ENCODE results near the gene FUT8. TPM values are rescaled to one million over a fixed set of nuclear protein-coding genes. Genes with fewer than 3 reads are reported as not detected.
"Not testable (repeated sequence)": the region's sequence is repeated elsewhere in the genome, so short reads cannot be mapped to it uniquely, and the experiment has no call there.

FUT8 gene
- total and polyA plus RNA-seq, 7 donors: 3.2 to 8.6 (median 5.5) TPM

DNA sequence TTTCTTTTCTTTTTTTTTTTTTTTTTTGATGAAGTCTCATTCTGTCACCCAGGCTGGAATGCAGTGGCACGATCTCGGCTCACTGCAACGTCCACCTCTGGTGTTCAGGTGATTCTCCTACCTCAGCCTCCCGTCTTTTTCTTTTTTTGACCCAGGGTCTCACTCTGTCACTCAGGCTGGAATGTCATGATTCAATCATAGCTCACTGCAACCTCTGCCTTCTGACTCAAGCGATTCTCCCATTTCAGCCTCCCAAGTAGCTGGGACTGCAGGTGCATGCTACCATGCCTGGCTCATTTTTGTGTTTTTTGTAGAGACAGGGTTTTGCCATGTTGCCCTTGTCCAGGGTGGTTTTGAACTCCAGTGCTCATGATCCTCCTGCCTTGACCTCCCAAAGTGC is 12.0 kb downstream of the FUT8 start:
- intact Hi-C loops (cut with DNase I): no loop called here
- no peak for TF ChIP-seq CTCF (IDR thresholded peaks at IDR 0.05)
- Histone ChIP-seq H3K27me3 (ENCODE audit: insufficient read depth in 3 of 3, low read length in 2 of 3) (no peaks in the 10 kb centered on the region), H3K4me1 (no peaks in the 10 kb centered on the region), H3K36me3 (ENCODE audit: insufficient read depth in 1 of 2, low read depth in 1 of 2) (no peaks in the 10 kb centered on the region), H3K9me3 (no peaks in the 10 kb centered on the region), H3K4me3 (no peak overlapping the region), H3K27ac (no peak overlapping the region)
- DNase-seq (no peak), ATAC-seq (no peak)
- WGBS, 3 donors: 92 to 98% (median 95%) methylated on average over 5 of the region's 5 CpGs

- no peak for ATAC-seq
These were observed 13.4 kb downstream of the FUT8 start for GRCh38 chr14:65425885-65426284.

GRCh38 chr14:65426902-65427301 is 14.4 kb downstream of the FUT8 start:
- H3K36me3 ChIP-seq (ENCODE audit: insufficient read depth in 1 of 2, low read depth in 1 of 2); H3K27ac ChIP-seq; ATAC-seq; H3K4me1 ChIP-seq; DNase-seq; H3K9me3 ChIP-seq; intact Hi-C loops (cut with DNase I); H3K4me3 ChIP-seq; H3K27me3 ChIP-seq (ENCODE audit: insufficient read depth in 3 of 3, low read length in 2 of 3): not testable (repeated sequence)
- 95 to 97% (median 96%) methylated on average over 12 of the region's 12 CpGs for WGBS, 3 donors

More at GRCh38 chr14:65425885-65426284, 13.4 kb downstream of the FUT8 start:
- no peaks in the 10 kb centered on the region for H3K36me3 ChIP-seq (ENCODE audit: insufficient read depth in 1 of 2, low read depth in 1 of 2)
- DNase-seq: no peak
- intact Hi-C loops (cut with DNase I): no loop called here
- 94 to 98% (median 96%) methylated on average over 6 of the region's 6 CpGs for WGBS, 3 donors
- no peak overlapping the region for H3K27ac ChIP-seq
- H3K4me1 ChIP-seq: no peaks in the 10 kb centered on the region
- H3K27me3 ChIP-seq (ENCODE audit: insufficient read depth in 3 of 3, low read length in 2 of 3): no peaks in the 10 kb centered on the region
- no peak for TF ChIP-seq CTCF (IDR thresholded peaks at IDR 0.05)
- H3K9me3 ChIP-seq: no peaks in the 10 kb centered on the region
- no peak overlapping the region for H3K4me3 ChIP-seq

DNA sequence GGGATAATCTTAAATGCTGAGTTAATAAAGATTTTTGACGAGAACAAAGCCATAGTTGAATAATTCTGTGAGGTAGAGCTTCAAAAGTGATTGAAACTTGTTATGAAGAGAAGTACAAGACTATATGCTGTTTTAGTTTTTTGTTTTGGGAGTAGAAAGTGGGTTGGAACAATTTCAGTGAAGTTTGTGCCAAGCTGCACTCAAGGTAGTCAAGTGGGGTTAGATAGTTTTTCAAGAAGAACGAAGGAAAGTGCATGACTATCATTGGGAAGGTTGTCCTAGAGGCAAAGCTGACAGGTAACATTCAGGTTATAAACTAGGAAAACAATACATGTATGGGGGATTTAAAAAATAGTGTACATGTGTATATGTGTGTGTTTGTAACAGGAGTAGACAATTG is 16.2 kb downstream of the FUT8 start:
- Histone ChIP-seq H3K9me3 (no peaks in the 10 kb centered on the region), H3K27me3 (ENCODE audit: insufficient read depth in 3 of 3, low read length in 2 of 3) (no peaks in the 10 kb centered on the region), H3K27ac (no peak overlapping the region), H3K36me3 (ENCODE audit: insufficient read depth in 1 of 2, low read depth in 1 of 2) (no peaks in the 10 kb centered on the region), H3K4me3 (no peak overlapping the region), H3K4me1 (no peaks in the 10 kb centered on the region)
- TF ChIP-seq CTCF (IDR thresholded peaks at IDR 0.05): no peak
- intact Hi-C loops (cut with DNase I): no loop called here
- ATAC-seq (no peak), DNase-seq (no peak)
- WGBS, 3 donors: 95 to 98% (median 97%) methylated on average over 2 of the region's 2 CpGs

DNA sequence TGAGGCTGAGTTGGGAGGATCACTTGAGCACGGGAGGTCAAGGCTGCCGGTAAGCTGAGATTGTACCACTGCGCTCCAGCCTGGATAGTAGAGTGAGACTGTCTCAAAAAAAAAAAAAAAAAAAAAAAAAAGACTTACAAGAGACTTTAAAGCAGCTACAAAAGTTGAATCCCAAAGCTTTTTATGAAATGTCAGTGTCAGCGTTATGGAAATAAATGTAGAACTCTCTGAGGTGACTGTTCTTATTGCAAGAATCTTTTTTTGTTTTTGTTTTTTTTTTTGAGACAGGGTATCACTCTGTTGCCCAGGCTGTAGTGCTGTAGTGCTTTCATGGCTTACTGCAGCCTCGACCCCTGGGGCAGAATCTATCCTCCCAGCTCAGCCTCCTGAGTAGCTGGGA is 17.2 kb downstream of the FUT8 start:
- Histone ChIP-seq H3K4me3 (no peak overlapping the region), H3K36me3 (ENCODE audit: insufficient read depth in 1 of 2, low read depth in 1 of 2) (no peaks in the 10 kb centered on the region), H3K9me3 (no peaks in the 10 kb centered on the region), H3K4me1 (no peaks in the 10 kb centered on the region), H3K27me3 (ENCODE audit: insufficient read depth in 3 of 3, low read length in 2 of 3) (no peaks in the 10 kb centered on the region), H3K27ac (no peak overlapping the region)
- 96 to 97% (median 96%) methylated on average over 5 of the region's 5 CpGs for WGBS, 3 donors
- intact Hi-C loops (cut with DNase I): no loop called here
- TF ChIP-seq CTCF (IDR thresholded peaks at IDR 0.05): no peak
- DNase-seq: no peak
- no peak for ATAC-seq
